GM18507 (cell line): ENCODE data around the gene LPIN1.

Source experiments
- DNase-seq: peaks from one replicate; pipeline ENCODE4 v3.0.0; 2011; ENCODE audit warnings: low read depth; ENCODE audit not compliant: insufficient read length; ENCODE audit errors: extremely low spot score
- FAIRE-seq: peaks from 2 replicates; lab custom pipeline; 2011; peaks lifted over from hg19 to GRCh38; lab: Jason Lieb, UNC

Gene LPIN1, protein sequence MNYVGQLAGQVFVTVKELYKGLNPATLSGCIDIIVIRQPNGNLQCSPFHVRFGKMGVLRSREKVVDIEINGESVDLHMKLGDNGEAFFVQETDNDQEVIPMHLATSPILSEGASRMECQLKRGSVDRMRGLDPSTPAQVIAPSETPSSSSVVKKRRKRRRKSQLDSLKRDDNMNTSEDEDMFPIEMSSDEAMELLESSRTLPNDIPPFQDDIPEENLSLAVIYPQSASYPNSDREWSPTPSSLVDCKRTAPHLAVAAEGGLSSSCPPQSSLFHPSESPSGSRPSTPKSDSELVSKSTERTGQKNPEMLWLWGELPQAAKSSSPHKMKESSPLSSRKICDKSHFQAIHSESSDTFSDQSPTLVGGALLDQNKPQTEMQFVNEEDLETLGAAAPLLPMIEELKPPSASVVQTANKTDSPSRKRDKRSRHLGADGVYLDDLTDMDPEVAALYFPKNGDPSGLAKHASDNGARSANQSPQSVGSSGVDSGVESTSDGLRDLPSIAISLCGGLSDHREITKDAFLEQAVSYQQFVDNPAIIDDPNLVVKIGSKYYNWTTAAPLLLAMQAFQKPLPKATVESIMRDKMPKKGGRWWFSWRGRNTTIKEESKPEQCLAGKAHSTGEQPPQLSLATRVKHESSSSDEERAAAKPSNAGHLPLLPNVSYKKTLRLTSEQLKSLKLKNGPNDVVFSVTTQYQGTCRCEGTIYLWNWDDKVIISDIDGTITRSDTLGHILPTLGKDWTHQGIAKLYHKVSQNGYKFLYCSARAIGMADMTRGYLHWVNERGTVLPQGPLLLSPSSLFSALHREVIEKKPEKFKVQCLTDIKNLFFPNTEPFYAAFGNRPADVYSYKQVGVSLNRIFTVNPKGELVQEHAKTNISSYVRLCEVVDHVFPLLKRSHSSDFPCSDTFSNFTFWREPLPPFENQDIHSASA

GRCh38 chr2:11746376-11746806 is at the start of gene LPIN1:
TSS of gene LPIN1 (plus strand) at chr2:11746632. CDS start at chr2:11765542, 18,910 bp downstream.
- DNase-seq (peak; percentile 74), FAIRE-seq (no peak)

DNA sequence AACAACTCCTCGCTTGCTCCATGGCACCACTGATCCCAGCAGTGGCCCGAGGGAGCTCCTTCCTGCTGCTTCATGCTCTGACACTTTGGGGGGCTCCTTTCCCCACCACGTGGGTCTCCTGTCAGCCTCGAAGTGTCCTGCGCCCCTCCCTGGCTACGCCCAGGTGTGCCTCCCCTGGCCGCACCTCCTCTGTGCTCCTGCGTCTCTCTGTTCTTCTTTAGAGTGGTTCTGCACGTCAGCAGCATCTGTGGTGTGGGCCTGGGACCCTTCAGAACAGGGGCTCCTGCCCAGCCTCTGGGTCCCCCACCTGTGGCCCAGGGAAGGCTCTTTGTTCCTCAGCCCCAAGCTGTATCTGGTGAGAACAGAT is 49.7 kb upstream of the LPIN1 start:
- DNase-seq (no peak), FAIRE-seq (no peak)

DNA sequence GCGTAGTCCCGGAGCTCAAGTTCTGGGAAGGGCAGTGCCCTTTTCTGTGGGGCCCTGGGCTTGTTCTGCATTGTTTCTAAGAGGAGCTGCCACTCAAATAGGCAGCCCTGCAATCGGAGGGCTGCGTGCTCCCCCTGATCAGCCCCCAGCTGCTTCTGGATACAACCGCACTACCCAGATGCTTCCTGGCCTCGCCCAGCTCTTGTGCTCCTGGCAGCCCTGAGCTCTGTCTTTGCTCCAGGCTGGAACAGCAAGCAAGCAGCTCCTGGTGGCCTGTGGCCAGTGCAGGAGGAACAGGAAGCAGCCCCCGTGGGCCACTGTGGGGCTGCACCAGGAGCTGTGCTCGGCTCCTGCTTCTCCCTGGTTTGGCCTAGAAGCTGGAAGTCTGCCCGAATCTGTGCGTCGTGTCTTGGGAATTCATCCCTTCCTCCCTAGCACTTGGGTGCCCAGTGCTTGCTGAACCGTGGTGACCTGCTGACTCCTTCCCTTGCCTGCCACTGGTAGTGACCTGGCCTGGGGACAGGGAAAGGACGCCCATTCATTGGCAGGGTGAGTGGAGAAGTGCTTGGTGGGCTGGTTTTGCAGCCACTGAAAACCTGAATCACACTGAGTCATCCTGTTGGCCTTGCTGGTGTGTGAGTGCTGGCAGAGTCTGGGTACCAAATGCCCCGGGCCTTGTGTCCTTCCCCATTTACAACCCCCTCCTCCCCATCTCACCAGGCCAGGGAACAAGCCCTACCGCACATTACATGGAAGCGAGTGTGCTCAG is 49.1 kb upstream of the LPIN1 start:
- no peak for DNase-seq
- FAIRE-seq, result no peak

DNA sequence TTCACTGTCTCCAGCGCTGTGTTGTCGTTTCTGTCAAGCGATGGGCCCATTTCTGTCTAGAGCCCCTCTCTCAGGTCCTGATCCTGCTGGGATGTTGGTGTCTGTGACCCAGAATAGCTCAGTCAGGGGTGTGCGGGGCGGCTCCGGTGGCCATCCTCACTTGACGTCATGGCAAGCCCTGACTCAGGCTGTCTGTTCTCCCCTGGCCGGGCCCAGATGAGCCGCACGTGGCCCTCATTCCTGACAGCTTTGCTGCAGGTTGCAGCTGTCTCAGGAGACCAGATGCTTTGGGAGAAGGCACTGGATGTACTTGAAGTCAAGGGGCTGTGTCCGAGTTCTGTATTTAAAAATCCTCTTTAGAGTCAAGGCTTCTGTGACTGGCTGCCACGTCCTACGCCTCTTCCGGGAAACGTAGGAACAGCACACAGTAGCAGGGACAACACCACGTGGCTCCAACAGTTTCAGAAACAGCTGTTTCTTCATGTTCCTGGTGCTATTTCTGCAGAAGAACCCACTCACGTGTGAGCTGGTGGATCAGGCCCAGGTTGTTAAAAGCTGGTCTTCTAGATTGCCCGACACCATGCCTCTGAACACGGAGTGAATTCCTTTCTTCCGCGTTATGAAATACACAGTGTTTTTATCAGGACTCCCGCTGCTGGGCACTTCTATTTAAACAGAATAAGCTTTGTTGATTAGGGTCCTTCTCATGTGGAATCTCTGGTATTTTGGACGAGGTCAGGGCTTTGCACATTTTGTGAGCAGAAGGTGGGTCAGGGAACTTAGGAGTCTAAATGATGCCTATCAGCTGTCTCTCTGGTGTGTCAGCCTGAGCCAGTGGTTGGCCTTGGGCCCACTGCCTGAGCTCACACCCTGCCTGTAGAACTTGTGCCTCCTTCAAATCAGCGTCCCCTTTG is 48.2 kb upstream of the LPIN1 start:
- DNase-seq, result no peak
- FAIRE-seq, result no peak

DNA sequence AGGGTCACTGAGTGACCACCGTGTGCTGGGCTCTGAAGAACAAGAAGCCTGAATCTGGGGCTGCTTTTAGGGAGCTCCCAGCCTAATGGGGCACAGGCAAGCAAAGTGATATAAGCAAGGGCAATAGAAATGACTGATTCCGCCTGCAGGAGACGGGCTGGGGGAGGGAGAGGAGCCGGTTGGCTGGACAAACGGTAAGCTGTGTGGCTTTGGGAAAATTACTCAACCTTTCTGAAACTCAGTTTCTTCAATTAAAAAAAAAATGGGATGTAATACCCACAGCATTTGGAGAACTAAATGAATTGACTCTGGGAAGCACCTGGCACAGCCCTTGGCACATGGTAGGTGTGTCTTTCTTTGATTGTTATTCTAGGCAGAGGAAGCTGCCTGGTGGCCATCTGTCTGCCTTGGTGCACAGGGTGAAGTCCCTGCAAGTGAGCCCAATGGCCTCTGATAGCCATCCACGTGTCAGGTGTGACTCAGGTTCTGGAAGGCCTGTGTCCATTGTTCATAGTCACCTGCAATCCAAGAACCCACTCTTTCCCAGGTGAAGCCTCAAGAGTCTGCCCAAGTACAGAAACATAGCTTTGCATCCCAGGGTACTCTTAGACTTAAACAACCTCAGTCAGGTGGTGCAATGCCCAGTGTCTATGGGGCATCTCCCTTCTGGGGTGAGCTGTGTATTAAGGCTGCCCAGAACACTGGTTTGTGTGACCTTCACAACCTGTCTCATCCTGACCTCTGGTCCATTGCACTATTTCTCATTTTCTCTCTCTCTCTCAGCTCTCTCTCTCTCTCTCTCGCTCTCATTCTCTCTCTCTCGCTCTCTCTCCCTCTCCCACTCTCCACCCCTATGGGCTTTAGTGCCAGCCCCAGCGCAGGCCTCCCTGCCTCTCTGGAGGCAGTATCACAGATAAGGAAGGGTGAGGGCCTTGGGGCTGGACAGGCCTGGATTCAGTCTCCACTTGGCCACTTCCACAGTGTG is 46.5 kb upstream of the LPIN1 start:
- DNase-seq, result no peak
- FAIRE-seq, result no peak

GRCh38 chr2:11701206-11701605 is 45.2 kb upstream of the LPIN1 start:
- FAIRE-seq, result no peak
- no peak for DNase-seq

- no peak for DNase-seq
- FAIRE-seq, result no peak
These were observed 44.6 kb upstream of the LPIN1 start for GRCh38 chr2:11701751-11702301.

DNA sequence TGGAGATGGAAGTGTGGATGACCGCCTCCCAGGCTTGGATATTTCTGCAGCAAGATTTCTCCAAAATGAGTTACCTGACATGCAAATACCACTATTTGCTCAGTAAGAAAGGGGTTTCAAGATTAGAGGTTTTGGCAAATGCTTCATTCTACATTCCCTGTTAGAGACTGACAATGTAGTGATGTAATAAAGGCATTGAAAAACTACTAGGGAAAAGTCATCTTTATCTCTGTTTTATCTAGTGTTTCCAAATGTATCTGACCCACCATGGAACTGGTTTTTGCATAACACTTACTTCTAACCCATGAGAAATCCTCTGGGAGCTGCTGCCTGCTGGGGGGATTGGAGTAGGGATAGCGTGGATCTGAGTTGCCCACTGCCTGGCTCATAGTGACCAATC is 43.5 kb upstream of the LPIN1 start:
- DNase-seq (no peak), FAIRE-seq (no peak)

- no peak for FAIRE-seq
- no peak for DNase-seq
These were observed 42.7 kb upstream of the LPIN1 start for GRCh38 chr2:11703700-11704099.

- DNase-seq, result no peak
- FAIRE-seq, result no peak
These were observed 41.4 kb upstream of the LPIN1 start for GRCh38 chr2:11705063-11705462.

DNA sequence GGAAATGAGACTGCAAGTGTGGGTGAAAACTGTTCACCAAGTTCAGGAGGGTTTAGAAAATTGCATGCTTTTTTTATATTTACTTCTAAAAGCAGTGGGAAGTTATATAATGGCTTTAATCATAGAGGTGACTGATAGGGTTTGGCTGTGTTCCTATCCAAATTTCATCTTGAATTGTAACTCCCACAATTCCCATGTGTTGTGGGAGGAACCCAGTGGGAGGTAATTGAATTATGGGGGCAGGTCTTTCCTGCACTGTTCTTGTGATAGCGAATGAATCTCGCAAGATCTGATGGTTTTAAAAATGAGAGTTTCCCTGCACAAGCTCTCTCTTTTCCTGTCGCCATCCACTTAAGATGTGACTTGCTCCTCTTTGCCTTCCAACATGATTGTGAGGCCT is 40.7 kb upstream of the LPIN1 start:
- no peak for FAIRE-seq
- no peak for DNase-seq

DNA sequence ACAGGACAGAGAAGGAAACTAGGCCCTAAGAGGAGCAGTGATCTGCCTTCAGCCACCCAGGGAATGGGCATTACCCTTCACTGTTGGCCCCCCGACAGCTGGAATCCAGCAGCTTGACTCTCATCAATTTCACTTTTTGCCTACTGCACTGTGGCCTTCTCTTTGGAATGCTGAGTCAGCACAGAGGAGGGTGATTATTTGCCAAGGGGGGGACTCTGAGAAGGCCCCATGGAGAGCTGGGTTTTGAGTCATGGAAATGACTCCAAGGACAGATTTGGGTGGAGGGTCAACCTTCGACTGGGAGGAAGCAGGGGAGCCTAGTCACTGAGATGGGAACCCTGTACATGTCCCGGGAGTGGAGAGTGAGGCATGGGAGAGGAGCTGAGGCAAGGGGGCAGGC is 38.3 kb upstream of the LPIN1 start:
- no peak for FAIRE-seq
- no peak for DNase-seq

DNA sequence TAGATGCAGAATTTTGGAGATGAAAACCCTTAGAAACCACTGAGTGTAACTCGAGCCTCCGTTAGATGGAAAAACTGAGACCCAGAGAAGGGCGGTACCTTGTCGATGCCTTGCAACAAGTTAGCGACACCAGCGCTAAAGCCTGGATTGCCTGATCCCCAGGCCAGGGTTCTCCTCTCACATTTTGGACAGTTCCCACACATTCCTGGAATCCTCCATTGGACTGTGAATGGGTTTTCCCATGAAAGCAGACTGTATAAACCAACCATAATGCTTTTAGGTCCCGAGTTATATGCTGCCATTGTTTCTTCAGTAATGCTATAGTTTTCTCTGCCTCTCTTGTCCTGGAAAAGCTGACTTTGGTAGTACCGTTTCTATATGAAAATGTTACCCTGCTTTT is 37.1 kb upstream of the LPIN1 start:
- no peak for FAIRE-seq
- DNase-seq, result no peak

GRCh38 chr2:11710210-11710609 is 36.2 kb upstream of the LPIN1 start:
- FAIRE-seq (no peak), DNase-seq (no peak)

- DNase-seq (no peak), FAIRE-seq (no peak)
These were observed 35.6 kb upstream of the LPIN1 start for GRCh38 chr2:11710632-11711353.

DNA sequence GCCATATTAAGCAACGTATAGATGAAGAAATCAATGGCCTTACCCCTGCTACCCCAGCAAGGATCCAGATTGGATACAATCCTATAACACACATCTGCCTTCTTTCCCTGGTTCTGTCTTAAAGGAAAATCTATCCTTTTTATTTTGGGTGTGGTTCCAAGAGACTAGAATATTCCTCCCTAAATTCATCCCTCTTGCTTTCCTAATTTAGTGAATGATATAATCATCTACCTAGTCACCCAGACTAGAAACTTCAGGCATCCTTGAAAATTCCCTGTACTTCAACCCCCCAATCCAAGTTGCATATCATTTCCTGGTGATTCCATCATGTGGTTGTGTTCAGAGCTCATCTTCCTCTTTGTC is 35.1 kb upstream of the LPIN1 start:
- FAIRE-seq, result no peak
- DNase-seq, result no peak

GRCh38 chr2:11711751-11712150 is 34.7 kb upstream of the LPIN1 start:
- DNase-seq, result no peak
- FAIRE-seq, result no peak
